Measurements from ENCODE around the gene NEGR1.

DNA sequence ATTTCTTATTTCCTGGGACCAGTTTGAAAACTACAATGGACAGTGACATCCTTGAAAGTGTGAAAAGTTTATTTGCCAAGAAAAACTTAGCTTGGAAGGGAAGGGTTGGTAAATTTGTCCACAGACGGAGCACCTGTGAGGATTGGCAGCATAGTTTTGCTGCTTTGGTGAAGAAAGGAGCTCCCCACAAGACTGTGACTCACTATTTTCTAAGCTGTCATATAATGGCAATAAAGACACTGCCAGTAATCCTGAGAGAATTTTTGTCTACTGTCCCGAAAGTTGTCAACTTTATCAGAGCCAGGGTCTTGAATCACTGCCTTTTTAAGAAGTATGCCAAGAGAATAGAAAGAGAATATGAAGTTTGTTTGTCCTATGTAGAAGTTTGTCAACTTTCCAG is 230.8 kb downstream of the NEGR1 start:
- TF ChIP-seq CTCF (IDR thresholded peaks at IDR 0.05) (no peak), EP300 (IDR thresholded peaks at IDR 0.05) (no peak), POLR2AphosphoS5 (IDR thresholded peaks at IDR 0.05) (no peak), POLR2A (IDR thresholded peaks at IDR 0.05) (no peak)

Measured in stomach (tissue), 4 donors.